IgD-negative memory B cell (primary cell): ENCODE results near the gene C1S. TPM values are rescaled to one million over a fixed set of nuclear protein-coding genes. Genes with fewer than 3 reads are reported as not detected.

Source experiments
- H3K27ac Mint-ChIP-seq, 3 donors: one replicate each; pipeline ENCODE4 v1.8.0; 2020 to 2022; ENCODE audit warnings: mild to moderate bottlenecking in 3 of 3, mixed read lengths in 3 of 3, moderate library complexity in 1 of 3
- H3K27me3 Mint-ChIP-seq: one replicate; pipeline ENCODE4 v1.8.0; 2021; ENCODE audit warnings: mixed read lengths
- H3K36me3 Mint-ChIP-seq: one replicate; pipeline ENCODE4 v1.8.0; 2020; ENCODE audit warnings: mild to moderate bottlenecking, mixed read lengths
- H3K4me1 Mint-ChIP-seq, 3 donors: one replicate each; pipeline ENCODE4 v1.8.0; 2020 to 2022; ENCODE audit warnings: mixed read lengths in 3 of 3, mild to moderate bottlenecking in 1 of 3
- H3K4me3 Mint-ChIP-seq, 4 donors: one replicate each; pipeline ENCODE4 v1.8.0; 2020 to 2022; ENCODE audit warnings: mild to moderate bottlenecking in 4 of 4, mixed read lengths in 4 of 4, moderate library complexity in 3 of 4
- H3K9me3 Mint-ChIP-seq, 3 donors: one replicate each; pipeline ENCODE4 v1.8.0; 2020 to 2021; ENCODE audit warnings: mixed read lengths in 3 of 3, mild to moderate bottlenecking in 1 of 3
- polyA plus RNA-seq: library from polyadenylated mRNA; unstranded; fragments of 300-500 nt; fragmentation: Illumina TruSeq; gene quantifications from one replicate; pipeline ENCODE4 v1.2.3, GENCODE V29; 2021

The C1S gene
- polyA plus RNA-seq, 1 donor from 2014 or later: not detected

DNA sequence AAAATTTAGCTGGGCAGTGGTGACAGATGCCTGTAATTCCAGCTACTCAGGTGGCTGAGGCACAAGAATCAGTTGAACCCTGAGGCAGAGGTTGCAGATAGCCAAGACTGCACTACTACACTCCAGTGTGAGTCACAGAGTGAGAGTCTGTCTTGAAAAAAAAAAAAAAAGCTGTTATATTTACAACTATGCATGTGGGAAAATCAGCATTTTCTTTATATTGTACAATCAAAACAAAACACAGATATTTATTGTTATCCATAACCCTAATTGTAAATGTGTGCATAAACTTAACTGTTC is 19.3 kb downstream of the C1S start:
- Mint-ChIP-seq H3K9me3 (peaks cover 1 to 4% (median 3%) of the 10 kb centered on the region in 3 donors), H3K36me3 (no peaks in the 10 kb centered on the region), H3K27ac (no peak overlapping the region), H3K4me1 (no peaks in the 10 kb centered on the region), H3K27me3 (peaks cover 4% of the 10 kb centered on the region), H3K4me3 (no peak overlapping the region)

DNA sequence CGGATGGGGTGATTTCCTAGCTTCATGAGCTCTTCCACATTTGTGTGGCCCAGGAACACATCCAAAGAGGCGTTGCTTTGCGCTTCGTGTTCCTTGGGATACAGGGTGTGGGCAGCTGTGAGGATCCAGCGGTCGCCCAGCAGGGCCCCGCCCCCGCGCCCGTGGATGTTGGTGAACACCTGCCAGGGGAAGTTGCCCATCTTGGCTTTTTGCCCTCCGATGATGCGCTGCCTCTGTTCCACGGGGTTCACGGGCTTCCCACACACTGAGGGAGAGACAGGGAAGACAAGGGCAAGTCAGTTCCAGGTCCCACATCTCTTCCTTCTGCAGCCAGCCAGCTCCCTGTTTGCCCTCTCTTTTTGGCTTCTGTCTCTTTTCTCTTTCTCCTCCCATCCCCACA is 20.5 kb downstream of the C1S start:
- no peaks in the 10 kb centered on the region for H3K36me3 Mint-ChIP-seq
- H3K27me3 Mint-ChIP-seq: no peaks in the 10 kb centered on the region
- no peak overlapping the region for H3K4me3 Mint-ChIP-seq
- H3K4me1 Mint-ChIP-seq: no peaks in the 10 kb centered on the region
- peaks cover 1 to 4% (median 3%) of the 10 kb centered on the region in 3 donors for H3K9me3 Mint-ChIP-seq
- no peak overlapping the region for H3K27ac Mint-ChIP-seq

DNA sequence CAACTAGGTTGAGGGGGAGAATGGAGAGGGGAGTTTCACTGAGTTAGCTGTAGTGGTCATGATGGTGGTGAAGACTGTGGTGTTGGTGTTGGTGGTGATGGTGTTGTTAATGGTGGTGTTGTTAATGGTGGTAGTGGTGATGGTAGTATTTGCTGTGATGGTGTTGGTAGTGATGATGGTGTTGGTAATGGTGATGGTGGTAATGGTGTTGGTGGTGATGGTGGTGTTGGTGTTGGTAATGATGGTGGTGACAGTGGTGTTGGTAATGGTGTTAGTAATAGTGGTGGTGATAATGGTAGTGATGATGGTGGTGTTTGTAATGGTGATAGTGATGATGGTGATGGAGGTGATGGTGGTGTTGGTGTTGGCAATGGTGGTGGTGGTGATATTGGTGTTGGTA is 22.6 kb downstream of the C1S start:
- no peaks in the 10 kb centered on the region for H3K27me3 Mint-ChIP-seq
- no peak overlapping the region for H3K27ac Mint-ChIP-seq

DNA sequence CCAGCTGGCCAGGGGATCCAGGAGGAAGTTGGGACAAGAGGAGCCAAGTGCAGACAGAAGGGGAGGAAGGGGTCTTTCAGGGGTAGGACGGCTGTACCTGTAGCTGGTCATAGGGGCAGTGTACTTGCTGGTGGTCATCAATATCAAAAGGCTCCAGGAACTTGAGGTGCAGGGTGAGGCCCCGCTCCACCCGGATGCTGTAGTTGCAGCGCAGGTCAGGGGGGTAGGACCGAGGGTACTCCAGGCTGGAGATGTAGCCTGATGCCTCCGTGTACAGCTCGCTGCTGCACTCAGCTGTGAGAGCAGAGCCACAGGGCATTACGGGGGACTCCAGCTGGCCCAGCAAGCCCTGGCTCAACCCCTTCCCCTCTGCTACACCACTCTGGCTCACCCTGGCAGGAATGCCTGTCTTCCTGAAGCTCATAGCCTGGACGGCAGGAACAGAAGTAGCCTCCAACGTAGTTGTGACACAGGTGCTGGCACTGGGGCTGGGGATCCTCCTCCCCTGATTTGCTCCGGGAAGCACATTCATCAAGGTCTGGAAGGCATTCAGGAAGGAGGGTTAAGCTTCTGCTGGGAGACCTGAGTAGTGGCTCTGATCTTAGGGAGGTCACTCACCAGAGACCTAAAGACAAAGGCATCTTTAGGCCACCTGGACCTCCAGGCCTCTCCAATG is 28.8 kb downstream of the C1S start:
- Mint-ChIP-seq H3K4me1 (peaks cover 0 to 5% (median 5%) of the 10 kb centered on the region in 3 donors), H3K27me3 (no peaks in the 10 kb centered on the region), H3K4me3 (no peak overlapping the region), H3K9me3 (no peaks in the 10 kb centered on the region), H3K27ac (peak overlapping the region in 1 of 3 donors; percentile 46), H3K36me3 (no peaks in the 10 kb centered on the region)

More for the DNA sequence above, 22.6 kb downstream of the C1S start:
- no peak overlapping the region for H3K4me3 Mint-ChIP-seq
- no peaks in the 10 kb centered on the region for H3K4me1 Mint-ChIP-seq
- H3K9me3 Mint-ChIP-seq: peaks cover 1 to 4% (median 3%) of the 10 kb centered on the region in 3 donors
- no peaks in the 10 kb centered on the region for H3K36me3 Mint-ChIP-seq

DNA sequence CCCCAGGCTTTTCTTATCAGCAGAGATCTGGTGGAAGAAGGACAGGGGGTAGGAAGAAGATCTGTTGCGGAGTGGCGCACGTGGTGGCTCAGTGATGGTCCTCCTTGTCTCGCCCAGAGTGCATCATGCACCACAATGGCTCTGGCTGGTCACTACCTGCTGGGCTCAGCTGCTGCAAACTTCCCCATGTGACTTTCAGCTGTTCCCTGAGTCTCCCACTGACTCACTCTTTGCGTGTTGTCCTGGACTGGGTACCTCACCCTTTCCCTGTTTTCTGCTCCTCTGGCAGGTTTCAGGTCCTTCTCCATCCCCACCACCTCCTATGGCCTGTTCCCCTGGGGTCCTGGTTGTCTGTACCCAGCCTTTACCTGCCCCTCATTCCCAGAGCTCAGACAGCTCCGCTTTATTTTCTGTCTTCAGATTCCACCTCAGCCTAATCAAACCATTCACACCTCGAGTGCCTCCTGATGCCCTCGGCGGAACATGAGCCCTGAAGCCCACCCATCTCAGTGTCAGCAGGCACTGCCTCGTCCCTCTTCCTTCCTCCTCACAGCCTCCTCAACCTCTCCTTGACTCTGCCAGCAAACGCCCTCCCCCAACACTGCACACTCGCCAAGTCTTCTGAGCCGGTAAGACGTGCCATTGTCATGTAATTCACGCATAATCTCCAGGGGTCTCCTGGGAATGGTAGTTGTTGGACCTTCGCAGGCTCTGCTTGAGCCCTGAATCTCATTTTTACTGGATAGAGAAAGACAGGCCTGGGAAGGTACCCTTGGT is 29.9 kb downstream of the C1S start:
- H3K27me3 Mint-ChIP-seq: no peaks in the 10 kb centered on the region
- H3K4me3 Mint-ChIP-seq: no peak overlapping the region
- no peak overlapping the region for H3K27ac Mint-ChIP-seq

DNA sequence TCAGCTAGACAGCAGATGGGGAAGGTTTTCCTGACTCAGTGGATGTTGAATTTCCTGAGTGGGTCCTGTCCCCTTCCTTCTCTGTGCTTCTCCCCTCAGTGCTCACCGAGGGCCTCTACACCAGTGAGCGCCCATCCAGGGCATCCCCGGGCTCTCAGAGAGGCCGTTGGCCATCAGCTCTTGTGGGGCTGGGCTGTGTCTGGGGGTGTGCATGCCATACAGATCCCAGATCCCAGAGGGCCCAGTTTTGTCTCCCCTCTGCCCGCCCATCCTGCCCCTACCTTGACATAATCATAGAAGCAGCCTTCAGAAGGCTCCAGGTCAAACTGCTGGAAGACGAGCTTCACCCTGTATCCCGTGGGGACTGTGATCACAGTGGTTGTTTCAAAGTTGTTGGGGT is 30.7 kb downstream of the C1S start:
- peaks cover 0 to 5% (median 5%) of the 10 kb centered on the region in 3 donors for H3K4me1 Mint-ChIP-seq
- H3K9me3 Mint-ChIP-seq: no peaks in the 10 kb centered on the region
- H3K36me3 Mint-ChIP-seq: no peaks in the 10 kb centered on the region
- no peak overlapping the region for H3K4me3 Mint-ChIP-seq
- no peaks in the 10 kb centered on the region for H3K27me3 Mint-ChIP-seq
- no peak overlapping the region for H3K27ac Mint-ChIP-seq

More for the DNA sequence above, 29.9 kb downstream of the C1S start:
- no peaks in the 10 kb centered on the region for H3K9me3 Mint-ChIP-seq
- H3K4me1 Mint-ChIP-seq: peaks cover 0 to 5% (median 5%) of the 10 kb centered on the region in 3 donors
- no peaks in the 10 kb centered on the region for H3K36me3 Mint-ChIP-seq

DNA sequence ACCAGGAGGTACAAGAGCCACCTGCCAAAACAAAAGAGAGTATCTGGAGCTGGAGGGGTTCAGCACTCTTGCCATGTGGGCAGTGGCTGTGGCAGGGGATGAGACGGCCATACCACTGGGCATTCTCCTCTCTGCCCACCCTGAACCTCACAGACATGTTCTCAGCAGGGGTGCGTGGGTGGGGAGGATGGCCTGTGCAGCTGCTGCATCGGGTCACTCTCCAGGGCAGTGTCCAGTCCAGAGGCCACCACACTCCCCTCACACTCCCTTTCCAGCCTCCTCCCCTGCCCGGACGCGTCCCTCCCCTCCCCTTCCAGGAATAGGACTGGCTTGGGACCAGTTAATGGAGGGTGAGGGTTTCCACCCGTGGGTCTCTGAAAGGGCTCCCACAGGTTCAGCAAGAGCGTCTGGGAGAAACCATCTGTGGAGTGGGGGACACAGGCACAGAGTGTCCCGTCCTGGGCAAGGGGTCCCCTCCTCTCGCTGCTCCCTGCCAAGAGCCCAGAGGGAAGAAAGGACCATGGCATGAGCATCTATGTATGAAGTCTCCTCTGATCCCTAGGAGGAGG is 31.2 kb downstream of the C1S start:
- H3K4me1 Mint-ChIP-seq: peaks cover 0 to 5% (median 5%) of the 10 kb centered on the region in 3 donors
- H3K4me3 Mint-ChIP-seq: peak overlapping the region in 3 of 4 donors; percentile 79 to 92 (median 88)
- H3K27me3 Mint-ChIP-seq: no peaks in the 10 kb centered on the region
- H3K9me3 Mint-ChIP-seq: no peaks in the 10 kb centered on the region
- H3K27ac Mint-ChIP-seq: no peak overlapping the region
- no peaks in the 10 kb centered on the region for H3K36me3 Mint-ChIP-seq

DNA sequence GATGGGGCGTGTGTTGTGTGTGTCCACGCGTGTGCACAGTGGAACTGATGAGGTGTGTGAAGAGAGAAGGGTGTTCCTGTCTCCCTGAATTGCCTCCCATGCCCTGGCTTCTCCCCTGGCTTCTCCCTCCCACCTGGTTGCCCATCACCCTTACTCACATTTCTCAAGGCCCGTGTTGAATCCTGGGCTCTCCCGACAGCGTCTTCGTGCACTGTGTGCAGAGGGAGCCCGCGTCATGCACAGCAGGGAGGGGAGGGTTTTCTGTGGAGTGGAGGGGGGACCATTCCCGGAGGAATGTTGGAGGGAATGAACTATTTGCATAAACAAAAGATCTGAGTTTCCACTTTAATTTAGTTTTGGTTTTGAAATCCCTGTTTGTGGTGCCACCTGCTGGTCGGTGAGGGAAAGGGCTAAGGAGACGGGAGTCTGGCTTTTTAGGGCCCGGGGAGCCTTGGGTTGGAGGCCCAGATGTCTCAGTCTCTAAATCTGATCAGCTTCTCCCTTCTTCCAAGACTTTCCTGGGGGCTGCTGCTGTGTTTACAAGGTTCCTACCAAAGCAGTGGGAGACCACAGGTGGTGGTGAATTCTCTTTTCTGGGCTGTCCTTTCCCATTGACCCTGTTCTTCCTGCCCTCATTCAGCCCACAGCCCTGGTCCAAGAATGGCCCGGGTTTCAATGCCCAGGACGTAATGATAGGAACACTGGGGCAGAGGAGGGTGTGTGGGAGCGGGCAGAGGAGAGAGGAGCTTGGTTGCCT is 31.9 kb downstream of the C1S start, which contains the start of gene C1R:
TSS of gene C1R (minus strand) at position 217 of the 757 bp plus-strand sequence. CDS start at position 160, 57 bp downstream.
- Mint-ChIP-seq H3K27ac (peak within 1 kb of the TSS in 1 of 3 donors; percentile 62), H3K4me1 (peaks cover 0 to 5% (median 5%) of the 10 kb centered on the region in 3 donors), H3K36me3 (no peaks in the 10 kb centered on the region), H3K4me3 (peak within 1 kb of the TSS in 3 of 4 donors; percentile 79 to 92 (median 88)), H3K27me3 (no peaks in the 10 kb centered on the region), H3K9me3 (no peaks in the 10 kb centered on the region)

DNA sequence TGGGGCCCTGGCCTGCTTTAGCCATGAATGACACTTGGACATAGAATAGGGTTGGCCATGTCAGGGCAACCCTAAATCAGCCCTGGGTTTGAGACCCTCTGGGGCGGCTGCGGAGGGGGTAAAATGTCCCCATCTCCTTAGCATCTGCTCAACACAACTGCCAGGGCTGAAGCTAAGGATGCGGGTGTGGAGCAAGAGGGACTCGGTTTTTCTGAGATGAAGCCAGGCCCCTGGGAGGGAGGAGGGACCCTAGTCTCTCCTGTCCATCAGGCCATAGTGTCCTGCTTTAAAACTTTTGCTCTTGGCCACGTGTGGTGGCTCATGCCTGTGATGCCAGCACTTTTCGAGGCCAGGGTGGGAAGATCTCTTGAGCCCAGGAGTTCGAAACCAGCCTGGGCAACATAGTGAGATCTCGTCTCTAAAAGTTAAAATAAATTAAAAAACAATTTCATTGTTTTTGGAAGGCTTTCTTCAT is 32.5 kb downstream of the C1S start:
- Mint-ChIP-seq H3K27me3 (no peaks in the 10 kb centered on the region), H3K4me1 (peaks cover 0 to 5% (median 5%) of the 10 kb centered on the region in 3 donors), H3K27ac (peak overlapping the region in 1 of 3 donors; percentile 62), H3K9me3 (no peaks in the 10 kb centered on the region), H3K36me3 (no peaks in the 10 kb centered on the region), H3K4me3 (no peak overlapping the region)

DNA sequence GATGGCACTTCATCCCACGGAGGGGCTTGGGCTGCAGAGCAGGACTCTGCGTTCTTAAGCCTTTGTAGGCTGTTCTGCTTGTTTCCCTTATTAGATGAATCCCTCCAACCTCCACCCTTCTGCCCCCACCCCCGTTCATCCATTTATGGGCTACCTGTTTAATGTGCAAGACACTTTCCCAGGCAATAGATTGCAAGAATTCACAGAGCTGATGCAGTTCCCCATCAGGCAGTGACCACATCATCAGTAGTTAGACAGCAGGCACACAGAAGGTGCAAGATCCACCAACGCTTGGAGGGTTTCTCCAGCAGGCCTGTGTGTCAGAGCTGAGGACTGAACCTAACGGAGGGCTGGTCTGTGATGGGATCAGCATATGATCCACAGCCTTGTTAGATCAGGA is 33.0 kb downstream of the C1S start:
- no peak overlapping the region for H3K4me3 Mint-ChIP-seq
- no peaks in the 10 kb centered on the region for H3K9me3 Mint-ChIP-seq
- H3K4me1 Mint-ChIP-seq: peaks cover 0 to 5% (median 5%) of the 10 kb centered on the region in 3 donors
- peaks cover under 1% of the 10 kb centered on the region for H3K36me3 Mint-ChIP-seq
- no peak overlapping the region for H3K27ac Mint-ChIP-seq
- H3K27me3 Mint-ChIP-seq: no peaks in the 10 kb centered on the region

DNA sequence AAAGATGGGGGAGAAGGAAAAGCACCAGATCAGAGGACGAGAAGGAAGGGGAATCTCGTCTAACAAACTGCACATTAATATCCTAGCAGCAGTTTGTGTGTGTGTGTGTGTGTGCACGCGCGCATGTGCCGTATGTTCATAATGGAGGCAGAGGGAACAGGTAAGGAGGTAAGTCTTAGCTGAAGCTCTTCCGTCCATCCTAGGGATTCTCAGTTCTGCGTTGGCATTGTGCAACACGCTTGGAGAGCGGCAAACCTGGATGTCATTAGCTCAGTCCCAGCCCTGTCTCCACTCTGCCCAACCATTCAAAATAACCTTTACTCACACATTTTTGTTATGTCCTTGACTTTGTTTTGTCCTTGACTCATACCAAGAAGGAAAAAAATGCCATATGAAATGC is 33.4 kb downstream of the C1S start:
- Mint-ChIP-seq H3K4me1 (peaks cover 0 to 5% (median 5%) of the 10 kb centered on the region in 3 donors), H3K27ac (no peak overlapping the region), H3K27me3 (no peaks in the 10 kb centered on the region), H3K9me3 (no peaks in the 10 kb centered on the region), H3K4me3 (no peak overlapping the region), H3K36me3 (peaks cover 3% of the 10 kb centered on the region)

DNA sequence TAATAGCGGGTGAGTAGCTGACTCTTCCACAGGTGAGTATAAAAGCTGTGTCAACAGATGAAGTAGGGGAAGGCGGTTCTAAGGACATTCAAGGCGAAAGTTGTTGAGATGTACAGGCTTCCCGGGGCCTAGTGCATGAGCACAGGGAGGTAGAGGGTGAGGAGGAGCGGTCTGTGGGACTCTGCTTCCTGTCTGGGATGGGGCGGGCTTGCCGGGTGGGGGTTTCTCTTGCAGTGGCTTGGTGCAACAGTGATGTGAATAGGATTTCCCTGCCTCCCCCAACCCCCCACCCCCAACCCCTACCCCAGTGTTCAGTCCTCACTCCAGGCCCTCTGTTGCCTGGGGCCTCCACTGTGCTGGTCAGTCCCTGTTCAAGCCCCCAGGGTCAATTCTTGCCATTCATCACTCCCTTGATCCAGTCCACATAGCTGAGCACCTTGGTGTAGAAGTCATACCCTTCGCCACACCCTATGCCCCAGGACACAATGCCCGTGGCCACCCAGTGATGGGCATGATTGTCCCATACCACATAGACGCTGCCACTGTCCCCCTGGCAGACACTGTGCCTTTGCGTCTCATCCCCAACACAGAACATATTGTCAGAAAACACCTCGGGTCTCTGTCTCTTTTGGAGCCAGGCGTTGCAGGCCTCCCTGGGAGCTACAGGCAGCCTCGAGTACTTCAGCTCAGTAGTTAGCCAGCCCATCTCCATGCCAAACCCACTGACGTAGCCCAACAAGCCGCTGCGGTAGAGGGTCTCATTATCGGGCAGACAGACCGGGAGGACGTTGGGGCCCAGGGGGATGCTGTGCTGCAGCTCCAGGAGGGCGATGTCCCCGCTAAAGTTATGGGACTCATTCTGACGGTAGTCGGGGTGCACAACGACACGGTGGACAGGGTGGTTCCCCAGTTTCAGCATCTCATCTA is 35.8 kb downstream of the C1S start:
- H3K4me3 Mint-ChIP-seq: no peak overlapping the region
- H3K4me1 Mint-ChIP-seq: peaks cover 0 to 5% (median 5%) of the 10 kb centered on the region in 3 donors
- peaks cover 3% of the 10 kb centered on the region for H3K36me3 Mint-ChIP-seq
- H3K27me3 Mint-ChIP-seq: no peaks in the 10 kb centered on the region
- H3K27ac Mint-ChIP-seq: no peak overlapping the region
- H3K9me3 Mint-ChIP-seq: no peaks in the 10 kb centered on the region

DNA sequence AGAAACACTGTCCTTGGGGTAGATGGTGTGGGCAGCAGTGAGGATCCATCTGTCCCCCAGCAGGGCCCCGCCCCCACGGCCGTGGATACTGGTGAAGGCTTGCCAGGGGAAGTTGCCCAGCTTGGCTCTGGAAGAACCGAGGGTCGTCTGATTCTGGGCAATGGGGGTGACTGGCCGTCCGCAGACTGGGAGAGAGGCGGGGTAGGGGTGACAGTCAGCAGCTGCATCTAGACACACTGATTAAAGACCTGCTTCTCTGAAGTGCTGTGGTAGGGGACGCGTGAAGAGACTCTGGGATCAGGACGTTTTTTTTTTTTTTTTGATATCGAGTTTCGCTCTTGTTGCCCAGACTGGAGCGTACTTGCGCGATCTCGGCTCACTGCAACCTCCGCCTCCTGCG is 36.5 kb downstream of the C1S start:
- Mint-ChIP-seq H3K27me3 (no peaks in the 10 kb centered on the region), H3K9me3 (no peaks in the 10 kb centered on the region), H3K27ac (no peak overlapping the region)

More for the DNA sequence above, 36.5 kb downstream of the C1S start:
- H3K36me3 Mint-ChIP-seq: peaks cover 3% of the 10 kb centered on the region
- no peak overlapping the region for H3K4me3 Mint-ChIP-seq
- H3K4me1 Mint-ChIP-seq: peaks cover 0 to 5% (median 4%) of the 10 kb centered on the region in 3 donors
